GOT3 (cell line): ENCODE results near the gene KDM5A.
"Not testable (repeated sequence)": the region's sequence is repeated elsewhere in the genome, so short reads cannot be mapped to it uniquely, and the experiment has no call there.

ENCODE experiments used
- DNase-seq: peaks from one replicate; lab custom pipeline; 2025; ENCODE audit warnings: mixed read lengths; lab: John Stamatoyannopoulos, UW

Gene KDM5A

GRCh38 chr12:332581-333205 lies 56.4 kb downstream of the KDM5A start:
- DNase-seq, result no peak

GRCh38 chr12:331287-331686 lies 57.8 kb downstream of the KDM5A start:
- DNase-seq, result no peak

- DNase-seq, result no peak
Measured at GRCh38 chr12:325906-326305, 63.2 kb downstream of the KDM5A start.

GRCh38 chr12:323507-323906 lies 65.6 kb downstream of the KDM5A start:
- no peak for DNase-seq

GRCh38 chr12:321606-322326 lies 67.4 kb downstream of the KDM5A start:
- DNase-seq, result no peak

GRCh38 chr12:318759-319515 lies 70.2 kb downstream of the KDM5A start:
- no peak for DNase-seq

- DNase-seq, result no peak
Measured at GRCh38 chr12:308511-308910, 80.6 kb downstream of the KDM5A start.

- DNase-seq, result no peak
Measured at GRCh38 chr12:307406-307805, 81.7 kb downstream of the KDM5A start.

GRCh38 chr12:304805-305204 lies 84.3 kb downstream of the KDM5A start:
- DNase-seq, result no peak

- not testable (repeated sequence) for DNase-seq
Measured at GRCh38 chr12:302766-303165, 86.4 kb downstream of the KDM5A start.

GRCh38 chr12:300166-300565 lies 89.0 kb downstream of the KDM5A start:
- not testable (repeated sequence) for DNase-seq

GRCh38 chr12:299511-299910 lies 89.6 kb downstream of the KDM5A start:
- not testable (repeated sequence) for DNase-seq

GRCh38 chr12:298059-298458 lies 91.1 kb downstream of the KDM5A start:
- DNase-seq, result not testable (repeated sequence)

- no peak for DNase-seq
Measured at GRCh38 chr12:295132-295531, 94.0 kb downstream of the KDM5A start.

GRCh38 chr12:293199-293598 lies 95.9 kb downstream of the KDM5A start:
- DNase-seq, result no peak

- no peak for DNase-seq
Measured at GRCh38 chr12:292186-292585, 96.9 kb downstream of the KDM5A start.

GRCh38 chr12:291153-291723 lies 97.9 kb downstream of the KDM5A start:
- DNase-seq, result no peak

- no peak for DNase-seq
Measured at GRCh38 chr12:288687-289086, 100.4 kb downstream of the KDM5A start.

GRCh38 chr12:286531-287300 lies 102.4 kb downstream of the KDM5A start:
- DNase-seq, result no peak

GRCh38 chr12:278046-278445 lies 111.1 kb downstream of the KDM5A start:
- DNase-seq, result no peak

GRCh38 chr12:275812-276211 lies 113.3 kb downstream of the KDM5A start:
- DNase-seq, result no peak

GRCh38 chr12:273382-273781 lies 115.7 kb downstream of the KDM5A start:
- no peak for DNase-seq
